H9 (cell line): ENCODE data around the gene GPR45. TPM values are rescaled to one million over a fixed set of nuclear protein-coding genes. Genes with fewer than 3 reads are reported as not detected.

Experiments
- DNase-seq: peaks from one replicate; pipeline ENCODE4 v3.0.0-alpha.2; 2017
- H2AFZ ChIP-seq: one replicate; pipeline ENCODE4 v1.6.1; 2013; ENCODE audit warnings: mild to moderate bottlenecking, low read length, control low read depth, moderate library complexity
- H2AK5ac ChIP-seq: 2 replicates; pipeline ENCODE4 v1.6.1; 2013; ENCODE audit warnings: low read length, control low read depth, mixed read lengths; ENCODE audit not compliant: insufficient read length
- H2BK120ac ChIP-seq: one replicate; pipeline ENCODE4 v1.6.1; 2013; ENCODE audit warnings: low read depth, mild to moderate bottlenecking, low read length, control low read depth, inconsistent platforms; ENCODE audit not compliant: poor library complexity, severe bottlenecking
- H2BK12ac ChIP-seq: 2 replicates; pipeline ENCODE4 v1.6.1; 2013; ENCODE audit warnings: low read length, control low read depth, mixed read lengths, low read depth; ENCODE audit not compliant: insufficient read length
- H2BK15ac ChIP-seq: 2 replicates; pipeline ENCODE4 v1.6.1; 2013; ENCODE audit warnings: low read depth, low read length, control low read depth
- H2BK20ac ChIP-seq: one replicate; pipeline ENCODE4 v1.6.1; 2013; ENCODE audit warnings: low read depth, mild to moderate bottlenecking, low read length, control low read depth, inconsistent platforms; ENCODE audit not compliant: poor library complexity, severe bottlenecking
- H2BK5ac ChIP-seq: 2 replicates; pipeline ENCODE4 v1.6.1; 2013; ENCODE audit warnings: low read length, control low read depth, mixed read lengths; ENCODE audit not compliant: insufficient read length
- H3K14ac ChIP-seq: 2 replicates; pipeline ENCODE4 v1.6.1; 2013; ENCODE audit warnings: low read length, control low read depth; ENCODE audit not compliant: insufficient read depth
- H3K18ac ChIP-seq: 2 replicates; pipeline ENCODE4 v1.6.1; 2013; ENCODE audit warnings: low read depth, mild to moderate bottlenecking, mixed read lengths, low read length, control low read depth; ENCODE audit not compliant: insufficient read length
- H3K23ac ChIP-seq: 2 replicates; pipeline ENCODE4 v1.6.1; 2013; ENCODE audit warnings: low read length, control low read depth, mixed read lengths, low read depth; ENCODE audit not compliant: insufficient read length
- H3K23me2 ChIP-seq: 2 replicates; pipeline ENCODE4 v1.6.1; 2013; ENCODE audit warnings: low read depth, mild to moderate bottlenecking, mixed read lengths, low read length, control low read depth; ENCODE audit not compliant: insufficient read length, poor library complexity, severe bottlenecking
- H3K27ac ChIP-seq: 2 replicates; pipeline ENCODE4 v1.5.1; 2013; ENCODE audit warnings: low read length, control low read depth, mixed read lengths, low read depth; ENCODE audit not compliant: insufficient read length
- H3K27me3 ChIP-seq: 2 replicates; pipeline ENCODE4 v1.6.1; 2013; ENCODE audit warnings: low read length, control low read depth, inconsistent platforms; ENCODE audit not compliant: insufficient read depth
- H3K4ac ChIP-seq: 2 replicates; pipeline ENCODE4 v1.6.1; 2013; ENCODE audit warnings: low read depth, mild to moderate bottlenecking, control low read depth, inconsistent platforms, low read length, moderate library complexity
- H3K4me1 ChIP-seq: 2 replicates; pipeline ENCODE4 v1.6.1; 2013; ENCODE audit warnings: low read length, control low read depth, inconsistent platforms; ENCODE audit not compliant: insufficient read depth
- H3K4me2 ChIP-seq: 2 replicates; pipeline ENCODE4 v1.6.1; 2013; ENCODE audit warnings: low read length, control low read depth, mixed read lengths; ENCODE audit not compliant: insufficient read length, insufficient read depth
- H3K56ac ChIP-seq: 2 replicates; pipeline ENCODE4 v1.6.1; 2013; ENCODE audit warnings: low read depth, mild to moderate bottlenecking, mixed read lengths, low read length, control low read depth; ENCODE audit not compliant: insufficient read length
- H3K79me1 ChIP-seq: 2 replicates; pipeline ENCODE4 v1.6.1; 2013; ENCODE audit warnings: low read depth, mild to moderate bottlenecking, moderate library complexity, low read length, control low read depth, inconsistent platforms; ENCODE audit not compliant: insufficient read depth, poor library complexity, severe bottlenecking
- H3K79me2 ChIP-seq: 2 replicates; pipeline ENCODE4 v1.6.1; 2013; ENCODE audit warnings: low read length, control low read depth, inconsistent platforms; ENCODE audit not compliant: insufficient read depth
- H3K9ac ChIP-seq: 2 replicates; pipeline ENCODE4 v1.6.1; 2013; ENCODE audit warnings: low read length, control low read depth, mixed read lengths; ENCODE audit not compliant: insufficient read length; ENCODE audit errors: extremely low read depth
- H3K9me3 ChIP-seq: one replicate; pipeline ENCODE4 v1.6.1; 2013; ENCODE audit warnings: low read depth, low read length, inconsistent platforms; ENCODE audit not compliant: control insufficient read depth
- H3T11ph ChIP-seq: one replicate; pipeline ENCODE4 v1.6.1; 2013; ENCODE audit warnings: mild to moderate bottlenecking, low read length, control low read depth, inconsistent platforms
- H4K20me1 ChIP-seq: one replicate; pipeline ENCODE4 v1.6.1; 2013; ENCODE audit not compliant: control insufficient read depth, insufficient read length, insufficient read depth
- H4K5ac ChIP-seq: 2 replicates; pipeline ENCODE4 v1.6.1; 2013; ENCODE audit warnings: low read depth, mild to moderate bottlenecking, mixed read lengths, low read length, control low read depth; ENCODE audit not compliant: insufficient read length
- H4K8ac ChIP-seq: replicated peaks from 2 replicates; pipeline ENCODE4 v1.6.1; 2013; ENCODE audit warnings: low read length, control low read depth, mixed read lengths, low read depth; ENCODE audit not compliant: insufficient read length
- H4K91ac ChIP-seq: 2 replicates; pipeline ENCODE4 v1.6.1; 2013; ENCODE audit warnings: low read depth, mild to moderate bottlenecking, moderate library complexity, mixed read lengths, low read length, control low read depth; ENCODE audit not compliant: insufficient read length
- H3K27ac Mint-ChIP-seq, 3 experiments: 2 replicates in 2 of 3; 3 replicates in 1 of 3; pipeline ENCODE4 v1.8.0; 2020 to 2021; ENCODE audit warnings: mixed read lengths in 3 of 3, mild to moderate bottlenecking in 1 of 3, moderate library complexity in 1 of 3
- H3K27me3 Mint-ChIP-seq: 2 replicates; pipeline ENCODE4 v1.8.0; 2021; ENCODE audit warnings: low read depth, mild to moderate bottlenecking, moderate library complexity, mixed read lengths
- H3K36me3 Mint-ChIP-seq, 3 experiments: 2 replicates in 2 of 3; 3 replicates in 1 of 3; pipeline ENCODE4 v1.8.0; 2020 to 2021; ENCODE audit warnings: low read depth in 3 of 3, mixed read lengths in 3 of 3; ENCODE audit not compliant: insufficient read depth in 1 of 3
- H3K4me1 Mint-ChIP-seq, 2 experiments: 2 replicates each; pipeline ENCODE4 v1.8.0; 2020; ENCODE audit warnings: mixed read lengths in 2 of 2
- H3K4me3 Mint-ChIP-seq, 2 experiments: 2 replicates in 1 of 2; 3 replicates in 1 of 2; pipeline ENCODE4 v1.8.0; 2020 to 2021; ENCODE audit warnings: mild to moderate bottlenecking in 2 of 2, mixed read lengths in 2 of 2, moderate library complexity in 1 of 2
- H3K9me3 Mint-ChIP-seq, 2 experiments: 2 replicates in 1 of 2; 3 replicates in 1 of 2; pipeline ENCODE4 v1.8.0; 2020; ENCODE audit warnings: mild to moderate bottlenecking in 2 of 2, mixed read lengths in 2 of 2, moderate library complexity in 1 of 2
- CTCF ChIP-seq: fragments of 200-600 bp; sonication (generic); conservative IDR thresholded peaks from 3 replicates; pipeline ENCODE4 v1.8.0; 2021; ENCODE audit warnings: antibody characterized with exemption, mild to moderate bottlenecking
- WGBS: extraction: QIAGEN DNeasy Blood & Tissue Kit; methylation state at CpG from one replicate; pipeline ENCODE4 v1.1.7; 2013; ENCODE audit warnings: missing lambda C conversion rate, low lambda C conversion rate, mixed read lengths; ENCODE audit not compliant: insufficient read length; ENCODE audit errors: extremely low coverage; 5-methylcytosine and 5-hydroxymethylcytosine counted together
- total RNA-seq: library from RNA; stranded (reverse); gene quantifications from 2 replicates; pipeline ENCODE4 v1.2.1, GENCODE V29; 2021

The GPR45 gene
- total RNA-seq, 1 experiment from 2014 or later, result not detected

DNA sequence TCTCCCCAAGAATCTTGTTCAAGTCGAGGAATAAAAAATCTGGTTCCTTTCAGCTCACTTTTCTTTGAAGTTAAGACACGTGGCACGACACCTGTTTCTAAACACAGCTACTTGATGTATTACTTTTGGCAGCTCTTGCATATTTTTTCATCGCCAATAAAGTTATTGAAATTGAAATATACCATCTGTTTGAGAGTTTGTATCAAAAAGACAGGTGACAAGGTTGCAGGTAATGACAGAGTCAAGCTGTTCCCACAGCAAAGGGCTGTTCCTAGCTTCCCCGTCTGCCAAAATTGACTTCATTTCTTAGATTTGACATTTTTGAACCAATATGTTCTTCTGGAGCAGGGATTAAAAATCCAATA lies 5.5 kb upstream of the GPR45 start:
- no peak overlapping the region for H3K4me2 ChIP-seq
- H2BK12ac ChIP-seq, result no peak overlapping the region
- H3K27ac ChIP-seq, result no peak overlapping the region
- no peak overlapping the region for H4K91ac ChIP-seq
- no peak overlapping the region for H3K14ac ChIP-seq
- no peaks in the 10 kb centered on the region for H3K79me1 ChIP-seq
- H3K23ac ChIP-seq, result no peak overlapping the region
- H3K4me1 ChIP-seq, result no peaks in the 10 kb centered on the region
- H3K27me3 ChIP-seq, result no peaks in the 10 kb centered on the region
- no peak overlapping the region for H3K4ac ChIP-seq
- no CpG with 5 or more reads among the region's 5 CpGs for WGBS
- H4K20me1 ChIP-seq, result no peaks in the 10 kb centered on the region
- H4K5ac ChIP-seq, result no peak overlapping the region
- Mint-ChIP-seq H3K36me3 (no peaks in the 10 kb centered on the region), H3K9me3 (no peaks in the 10 kb centered on the region), H3K27ac (no peak overlapping the region), H3K4me1 (peaks cover 14% of the 10 kb centered on the region in 2 experiments), H3K4me3 (no peak overlapping the region), H3K27me3 (peaks cover 25% of the 10 kb centered on the region)
- no peak overlapping the region for H2BK5ac ChIP-seq
- H3K9ac ChIP-seq, result no peak overlapping the region
- no peaks in the 10 kb centered on the region for H3K9me3 ChIP-seq
- H2AFZ ChIP-seq, result no peak overlapping the region
- H2AK5ac ChIP-seq, result no peak overlapping the region
- DNase-seq, result no peak
- H2BK120ac ChIP-seq, result no peak overlapping the region
- no peak overlapping the region for H2BK15ac ChIP-seq
- no peak overlapping the region for H4K8ac ChIP-seq
- no peak overlapping the region for H3K56ac ChIP-seq
- no peaks in the 10 kb centered on the region for H3K23me2 ChIP-seq
- no peak overlapping the region for H2BK20ac ChIP-seq
- no peak overlapping the region for H3K18ac ChIP-seq
- no peak for TF ChIP-seq CTCF
- no peak overlapping the region for H3T11ph ChIP-seq
- no peaks in the 10 kb centered on the region for H3K79me2 ChIP-seq
